RWPE2 (cell line): ENCODE measurements around the gene AK1.

Experiments
- ATAC-seq: fragments of 200-7000 bp; cut with Tn5 transposase; 3 replicates; pipeline ENCODE4 v1.9.1; 2021; ENCODE audit warnings: low read depth
- DNase-seq: peaks from one replicate; pipeline ENCODE4 v3.0.0-alpha.2; 2020; ENCODE audit warnings: low spot score
- H3K27ac ChIP-seq: fragments of 450-650 bp; 2 replicates; pipeline ENCODE4 v1.5.1; 2017; ENCODE audit warnings: mild to moderate bottlenecking; ENCODE audit not compliant: poor library complexity, severe bottlenecking
- H3K27me3 ChIP-seq: fragments of 250-450 bp; sonication (Bioruptor Pico); 2 replicates; pipeline ENCODE4 v1.5.1; 2021; ENCODE audit warnings: mild to moderate bottlenecking, moderate library complexity; ENCODE audit not compliant: insufficient read depth, poor library complexity, severe bottlenecking
- H3K36me3 ChIP-seq: fragments of 250-450 bp; sonication (Bioruptor Pico); 2 replicates; pipeline ENCODE4 v1.5.1; 2020; ENCODE audit warnings: low read depth, mild to moderate bottlenecking, moderate library complexity
- H3K4me1 ChIP-seq: fragments of 250-450 bp; sonication (Bioruptor Pico); 2 replicates; pipeline ENCODE4 v1.5.1; 2021; ENCODE audit warnings: mild to moderate bottlenecking, moderate library complexity; ENCODE audit not compliant: insufficient read depth, poor library complexity, severe bottlenecking
- H3K4me3 ChIP-seq: fragments of 250-450 bp; sonication (Bioruptor Pico); 2 replicates; pipeline ENCODE4 v1.5.1; 2021; ENCODE audit warnings: mild to moderate bottlenecking, moderate library complexity; ENCODE audit not compliant: severe bottlenecking
- H3K9me3 ChIP-seq: fragments of 250-450 bp; sonication (Bioruptor Pico); 2 replicates; pipeline ENCODE4 v1.5.1; 2021; ENCODE audit warnings: mild to moderate bottlenecking, moderate library complexity; ENCODE audit not compliant: severe bottlenecking
- CTCF ChIP-seq: fragments of 450-650 bp; IDR thresholded peaks from one replicate; pipeline ENCODE4 v1.5.1; 2017; ENCODE audit warnings: mild to moderate bottlenecking, moderate library complexity; ENCODE audit not compliant: poor library complexity, severe bottlenecking

AK1 gene, protein sequence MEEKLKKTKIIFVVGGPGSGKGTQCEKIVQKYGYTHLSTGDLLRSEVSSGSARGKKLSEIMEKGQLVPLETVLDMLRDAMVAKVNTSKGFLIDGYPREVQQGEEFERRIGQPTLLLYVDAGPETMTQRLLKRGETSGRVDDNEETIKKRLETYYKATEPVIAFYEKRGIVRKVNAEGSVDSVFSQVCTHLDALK

GRCh38 chr9:127877566-127877998 is at the start of gene AK1:
TSS of gene AK1 (minus strand) at chr9:127877675. CDS start at chr9:127874617, 3,058 bp downstream.
- H3K27ac ChIP-seq: peak within 1 kb of the TSS; percentile 37
- H3K4me1 ChIP-seq: peaks cover 11% of the 10 kb centered on the region
- H3K4me3 ChIP-seq: peak within 1 kb of the TSS; percentile 27
- DNase-seq: peak; percentile 78
- H3K36me3 ChIP-seq: no peaks in the 10 kb centered on the region
- peak; percentile 69 for ATAC-seq
- no peaks in the 10 kb centered on the region for H3K9me3 ChIP-seq
- TF ChIP-seq CTCF: no peak
- no peaks in the 10 kb centered on the region for H3K27me3 ChIP-seq

- Histone ChIP-seq H3K4me3 (peak overlapping the region; percentile 67), H3K27me3 (no peaks in the 10 kb centered on the region), H3K9me3 (no peaks in the 10 kb centered on the region), H3K36me3 (no peaks in the 10 kb centered on the region), H3K27ac (no peak overlapping the region), H3K4me1 (peaks cover 25% of the 10 kb centered on the region)
- ATAC-seq (peak; percentile 7; the same call in 1 of the 3 replicates), DNase-seq (no peak)
- TF ChIP-seq CTCF: no peak
These were observed 49.4 kb upstream of the AK1 start for GRCh38 chr9:127926906-127927200.

GRCh38 chr9:127925959-127926905 is 48.8 kb upstream of the AK1 start:
- no peak for TF ChIP-seq CTCF
- DNase-seq: no peak
- H3K4me1 ChIP-seq: peaks cover 21% of the 10 kb centered on the region
- no peaks in the 10 kb centered on the region for H3K36me3 ChIP-seq
- no peak for ATAC-seq
- H3K27ac ChIP-seq: no peak overlapping the region
- H3K4me3 ChIP-seq: peak overlapping the region; percentile 67
- H3K27me3 ChIP-seq: no peaks in the 10 kb centered on the region
- no peaks in the 10 kb centered on the region for H3K9me3 ChIP-seq

DNA sequence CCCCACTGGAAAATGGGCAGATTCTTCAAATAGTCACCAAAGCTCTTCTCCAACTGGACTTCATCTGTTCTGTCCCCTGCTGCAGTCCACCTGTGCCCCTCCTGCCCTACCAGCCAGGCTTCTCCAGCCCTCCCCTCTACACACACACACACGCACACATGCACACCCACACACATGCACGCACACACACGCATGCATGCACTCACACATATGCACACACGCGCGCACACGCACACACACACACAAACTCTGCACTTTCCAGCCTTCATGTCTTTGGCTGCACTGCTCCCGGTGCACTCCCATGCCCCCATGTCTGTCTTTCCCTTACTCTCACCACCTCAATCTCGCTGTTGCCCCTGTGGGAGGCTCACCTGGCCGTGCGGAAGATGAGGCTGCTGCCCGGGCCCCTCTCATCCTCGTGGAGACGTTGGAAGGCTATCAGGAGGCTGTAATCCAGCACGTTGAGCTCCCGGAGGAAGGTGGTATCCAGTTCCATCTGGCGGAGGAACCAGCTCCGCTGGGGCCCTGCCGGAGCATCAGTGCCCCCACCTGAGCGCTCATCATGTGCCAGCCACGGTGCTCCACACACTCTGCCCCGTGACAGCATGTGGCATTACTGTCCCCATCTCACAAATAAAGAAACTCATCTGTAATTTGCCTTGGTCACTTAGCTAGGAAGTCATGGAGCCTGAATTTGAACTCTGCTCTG is 47.4 kb upstream of the AK1 start:
- no peak for TF ChIP-seq CTCF
- Histone ChIP-seq H3K4me3 (no peak overlapping the region), H3K27ac (peak overlapping the region; percentile 59), H3K9me3 (no peaks in the 10 kb centered on the region), H3K36me3 (no peaks in the 10 kb centered on the region), H3K27me3 (no peaks in the 10 kb centered on the region), H3K4me1 (peaks cover 18% of the 10 kb centered on the region)
- ATAC-seq (no peak), DNase-seq (no peak)
